ENCODE data around the gene KCTD21. TPM values are rescaled to one million over a fixed set of nuclear protein-coding genes. Genes with fewer than 3 reads are reported as not detected.

Gene KCTD21
- total and polyA plus RNA-seq, 7 experiments from 2014 or later: 1.2 to 12.2 (median 4.2) TPM

DNA sequence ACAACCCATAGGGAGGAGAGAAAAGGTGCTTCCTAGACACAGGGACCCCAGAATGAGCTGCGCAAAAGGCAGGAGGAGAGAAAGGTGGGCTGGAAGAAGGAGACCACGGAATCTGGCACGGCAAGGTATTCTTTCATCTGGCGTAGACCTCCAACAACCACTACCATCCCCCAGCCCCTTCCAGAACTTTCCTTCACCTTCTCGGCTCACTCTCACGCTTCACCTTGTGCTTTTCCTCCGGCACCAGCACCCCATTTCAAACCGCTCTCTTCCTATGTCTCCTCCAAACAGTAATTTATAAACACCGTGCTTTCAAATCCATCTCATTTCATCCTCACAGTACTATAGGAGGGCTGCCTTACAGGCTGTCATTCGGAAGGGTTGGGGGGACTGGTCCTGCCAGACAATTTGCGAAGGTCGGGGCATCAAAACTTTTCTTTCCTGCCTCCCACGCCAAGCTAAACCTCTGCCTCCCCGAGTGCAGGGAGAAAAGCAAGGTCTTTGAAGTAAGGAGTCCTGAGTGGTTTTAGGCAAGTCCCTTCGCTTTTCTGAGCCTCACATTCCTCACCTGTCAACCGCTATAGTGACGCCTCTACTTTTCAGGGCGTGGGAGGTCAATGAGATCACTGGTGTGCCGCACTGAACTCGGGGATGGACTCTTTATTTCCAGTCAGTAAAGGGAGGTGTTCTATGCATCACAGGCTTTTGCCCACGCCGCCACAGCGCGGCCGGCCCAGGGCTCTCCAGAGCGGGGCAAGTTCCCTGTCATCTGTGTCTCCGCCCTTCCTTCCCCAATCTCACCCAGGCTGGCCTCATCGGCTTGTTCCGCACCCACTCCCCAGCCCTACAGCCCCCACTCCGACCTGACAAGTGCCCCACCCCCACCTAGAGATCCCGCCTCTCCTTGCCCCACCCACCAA, 800 bp downstream of the KCTD21 start:
- H3K9me3 Mint-ChIP-seq: peaks cover 0 to 2% (median 0%) of the 10 kb centered on the region in 11 donors
- Histone ChIP-seq H3K9me3 (ENCODE audit: control insufficient read depth in 2 of 3, low read length in 3 of 3) (no peaks in the 10 kb centered on the region), H3K27me3 (ENCODE audit: control insufficient read depth in 2 of 2, insufficient read depth in 2 of 2, low read length in 2 of 2) (no peaks in the 10 kb centered on the region), H3K27ac (ENCODE audit: low read depth, low read length) (peak overlapping the region; percentile 85), H3K36me3 (ENCODE audit: control insufficient read depth in 2 of 3, insufficient read depth in 3 of 3, low read length in 3 of 3) (peaks cover 0 to 9% (median 0%) of the 10 kb centered on the region in 3 experiments), H3K4me1 (ENCODE audit: control insufficient read depth in 2 of 2, insufficient read depth in 2 of 2, low read length in 2 of 2) (peaks cover 15 to 45% of the 10 kb centered on the region in 2 donors), H3K4me3 (ENCODE audit: low read length) (peak overlapping the region; percentile 96)
- H3K36me3 Mint-ChIP-seq: peaks cover 0 to 20% (median 3%) of the 10 kb centered on the region in 5 donors
- ChIA-PET CTCF (interaction anchor here (1.7 kb wide), 1 partner anchor 13 kb away, joined by 9 read pairs; no protein-coding TSS in a partner anchor), POLR2A (interaction anchor here (0.7 to 6.9 kb wide), 7 partner anchors 13 to 458 kb away, joined by 3 to 78 read pairs (median 5); partner anchors contain the start of genes ALG8 and INTS4)
- peak overlapping the region; percentile 87 to 99 (median 97) for H3K27ac Mint-ChIP-seq
- DNase-seq (peak; percentile 52 to 91 (median 63)), ATAC-seq (peak; percentile 67)
- intact Hi-C loops (cut with micrococcal nuclease): loop anchor here (1.0 to 10.0 kb wide), 14 partner anchors 15 to 1803 kb away; partner anchors contain the start of genes ALG8 (in 2 of the 2), GAB2 (in 2 of the 2), INTS4 (in 2 of the 2) and NARS2 (in 2 of the 2)
- peak overlapping the region; percentile 90 to 100 (median 98) for H3K4me3 Mint-ChIP-seq
- H3K4me1 Mint-ChIP-seq: peaks cover 33 to 54% (median 49%) of the 10 kb centered on the region in 7 donors
- no peaks in the 10 kb centered on the region for H3K27me3 Mint-ChIP-seq

DNA sequence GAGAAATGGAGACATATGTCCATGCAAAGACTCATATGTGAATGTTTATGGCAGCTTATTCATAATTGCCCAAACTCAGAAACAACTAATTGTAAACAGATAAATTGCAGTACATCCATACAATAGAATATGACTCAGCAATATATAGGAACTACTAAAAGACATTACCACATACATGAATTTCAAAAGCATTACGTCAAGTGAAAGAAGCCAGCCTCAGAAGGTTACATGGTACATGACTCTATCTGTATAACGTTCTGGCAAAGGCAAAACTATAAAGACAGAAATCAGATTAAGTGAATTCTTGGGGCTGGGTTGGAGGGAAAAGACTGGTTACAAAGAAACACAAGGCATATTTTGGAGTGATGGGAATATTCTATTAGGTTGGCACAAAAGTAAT, 7.2 kb downstream of the KCTD21 start:
- Mint-ChIP-seq H3K4me1 (peaks cover 0 to 23% (median 11%) of the 10 kb centered on the region in 7 donors), H3K9me3 (peaks cover 0 to 11% (median 0%) of the 10 kb centered on the region in 11 donors), H3K4me3 (no peak overlapping the region), H3K27ac (peak overlapping the region in 3 of 9 donors; percentile 11 to 27 (median 18)), H3K36me3 (peaks cover 7 to 39% (median 30%) of the 10 kb centered on the region in 5 donors), H3K27me3 (no peaks in the 10 kb centered on the region)
- Histone ChIP-seq H3K4me1 (ENCODE audit: control insufficient read depth in 2 of 2, insufficient read depth in 2 of 2, low read length in 2 of 2) (no peaks in the 10 kb centered on the region), H3K27me3 (ENCODE audit: control insufficient read depth in 2 of 2, insufficient read depth in 2 of 2, low read length in 2 of 2) (no peaks in the 10 kb centered on the region), H3K27ac (ENCODE audit: low read depth, low read length) (no peak overlapping the region), H3K4me3 (ENCODE audit: low read length) (no peak overlapping the region), H3K9me3 (ENCODE audit: control insufficient read depth in 2 of 3, low read length in 3 of 3) (no peaks in the 10 kb centered on the region), H3K36me3 (ENCODE audit: control insufficient read depth in 2 of 3, insufficient read depth in 3 of 3, low read length in 3 of 3) (peaks cover 0 to 8% (median 0%) of the 10 kb centered on the region in 3 experiments)
- POLR2A ChIA-PET: no interaction called here
- no peak for DNase-seq
- ATAC-seq: peak; percentile 73
- CTCF ChIA-PET: no interaction called here
- intact Hi-C loops (cut with micrococcal nuclease): loop anchor here in 1 of 2 donors (10.0 kb wide), 1 partner anchor 1796 kb away; the partner anchor contains the start of genes GVQW3 and THAP12

DNA sequence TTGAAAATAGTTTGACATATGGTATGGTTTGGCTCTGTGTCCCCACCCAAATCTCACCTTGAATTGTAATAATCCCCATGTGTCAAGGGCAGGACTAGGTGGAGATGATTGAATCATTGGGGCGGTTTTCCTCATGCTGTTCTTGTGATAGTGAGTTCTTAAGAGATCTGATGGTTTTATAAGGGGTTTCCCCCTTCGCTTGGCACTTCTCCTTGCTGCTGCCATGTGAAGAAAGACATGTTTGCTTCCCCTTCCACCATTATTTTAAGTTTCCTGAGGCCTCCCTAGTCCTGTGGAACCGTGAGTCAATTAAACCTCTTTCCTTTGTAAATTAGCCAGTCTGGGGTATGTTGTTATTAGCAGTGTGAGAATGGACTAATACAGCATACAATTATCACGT, 7.7 kb downstream of the KCTD21 start:
- peak; percentile 26 for ATAC-seq
- no peak overlapping the region for H3K27ac ChIP-seq (ENCODE audit: low read depth, low read length)

GRCh38 chr11:78179459-78180071, 8.9 kb downstream of the KCTD21 start:
- peaks cover 0 to 10% (median 0%) of the 10 kb centered on the region in 3 experiments for H3K36me3 ChIP-seq (ENCODE audit: control insufficient read depth in 2 of 3, insufficient read depth in 3 of 3, low read length in 3 of 3)
- H3K4me1 ChIP-seq (ENCODE audit: control insufficient read depth in 2 of 2, insufficient read depth in 2 of 2, low read length in 2 of 2): no peaks in the 10 kb centered on the region
- H3K4me1 Mint-ChIP-seq: peaks cover 0 to 18% (median 10%) of the 10 kb centered on the region in 7 donors
- peaks cover 0 to 13% (median 0%) of the 10 kb centered on the region in 11 donors for H3K9me3 Mint-ChIP-seq
- no peaks in the 10 kb centered on the region for H3K27me3 Mint-ChIP-seq
- H3K4me3 Mint-ChIP-seq: no peak overlapping the region
- ATAC-seq (no peak), DNase-seq (no peak)
- intact Hi-C loops (cut with micrococcal nuclease): loop anchor here in 1 of 2 donors (10.0 kb wide), 1 partner anchor 1795 kb away; the partner anchor contains the start of genes GVQW3 and THAP12
- ChIA-PET POLR2A (no interaction called here), CTCF (no interaction called here)
- no peaks in the 10 kb centered on the region for H3K9me3 ChIP-seq (ENCODE audit: control insufficient read depth in 2 of 3, low read length in 3 of 3)
- H3K27ac Mint-ChIP-seq: peak overlapping the region in 5 of 9 donors; percentile 7 to 62 (median 19)
- no peak overlapping the region for H3K4me3 ChIP-seq (ENCODE audit: low read length)
- peaks cover 8 to 46% (median 34%) of the 10 kb centered on the region in 5 donors for H3K36me3 Mint-ChIP-seq
- H3K27me3 ChIP-seq (ENCODE audit: control insufficient read depth in 2 of 2, insufficient read depth in 2 of 2, low read length in 2 of 2): no peaks in the 10 kb centered on the region
- no peak overlapping the region for H3K27ac ChIP-seq (ENCODE audit: low read depth, low read length)

More for the DNA sequence above, 7.7 kb downstream of the KCTD21 start:
- Histone ChIP-seq H3K27me3 (ENCODE audit: control insufficient read depth in 2 of 2, insufficient read depth in 2 of 2, low read length in 2 of 2) (no peaks in the 10 kb centered on the region), H3K4me3 (ENCODE audit: low read length) (no peak overlapping the region), H3K4me1 (ENCODE audit: control insufficient read depth in 2 of 2, insufficient read depth in 2 of 2, low read length in 2 of 2) (no peaks in the 10 kb centered on the region), H3K9me3 (ENCODE audit: control insufficient read depth in 2 of 3, low read length in 3 of 3) (no peaks in the 10 kb centered on the region), H3K36me3 (ENCODE audit: control insufficient read depth in 2 of 3, insufficient read depth in 3 of 3, low read length in 3 of 3) (peaks cover 0 to 10% (median 0%) of the 10 kb centered on the region in 3 experiments)
- Mint-ChIP-seq H3K27ac (peak overlapping the region in 5 of 9 donors; percentile 2 to 63 (median 18)), H3K36me3 (peaks cover 8 to 41% (median 32%) of the 10 kb centered on the region in 5 donors), H3K9me3 (peaks cover 0 to 13% (median 0%) of the 10 kb centered on the region in 11 donors), H3K4me3 (no peak overlapping the region), H3K27me3 (no peaks in the 10 kb centered on the region), H3K4me1 (peaks cover 0 to 18% (median 11%) of the 10 kb centered on the region in 7 donors)
- POLR2A ChIA-PET: no interaction called here
- no peak for DNase-seq
- CTCF ChIA-PET: no interaction called here
- intact Hi-C loops (cut with micrococcal nuclease): loop anchor here in 1 of 2 donors (10.0 kb wide), 1 partner anchor 1796 kb away; the partner anchor contains the start of genes GVQW3 and THAP12

GRCh38 chr11:78177216-78177615, 11.2 kb downstream of the KCTD21 start:
- Mint-ChIP-seq H3K27me3 (no peaks in the 10 kb centered on the region), H3K4me3 (no peak overlapping the region), H3K9me3 (peaks cover 0 to 13% (median 0%) of the 10 kb centered on the region in 11 donors), H3K36me3 (peaks cover 21 to 57% (median 51%) of the 10 kb centered on the region in 5 donors), H3K4me1 (peaks cover 0 to 18% (median 6%) of the 10 kb centered on the region in 7 donors), H3K27ac (peak overlapping the region in 2 of 9 donors; percentile 25 to 46)
- CTCF ChIA-PET: no interaction called here
- H3K36me3 ChIP-seq (ENCODE audit: control insufficient read depth in 2 of 3, insufficient read depth in 3 of 3, low read length in 3 of 3): peaks cover 0 to 31% (median 0%) of the 10 kb centered on the region in 3 experiments
- intact Hi-C loops (cut with micrococcal nuclease): no loop called here
- H3K27ac ChIP-seq (ENCODE audit: low read depth, low read length): no peak overlapping the region
- no peak overlapping the region for H3K4me3 ChIP-seq (ENCODE audit: low read length)
- ATAC-seq (no peak), DNase-seq (no peak)
- POLR2A ChIA-PET: no interaction called here
- no peaks in the 10 kb centered on the region for H3K4me1 ChIP-seq (ENCODE audit: control insufficient read depth in 2 of 2, insufficient read depth in 2 of 2, low read length in 2 of 2)
- H3K27me3 ChIP-seq (ENCODE audit: control insufficient read depth in 2 of 2, insufficient read depth in 2 of 2, low read length in 2 of 2): no peaks in the 10 kb centered on the region
- H3K9me3 ChIP-seq (ENCODE audit: control insufficient read depth in 2 of 3, low read length in 3 of 3): no peaks in the 10 kb centered on the region

GRCh38 chr11:78176605-78177141, 11.8 kb downstream of the KCTD21 start:
- Mint-ChIP-seq H3K27ac (peak overlapping the region in 2 of 9 donors; percentile 4 to 71), H3K4me3 (no peak overlapping the region), H3K4me1 (peaks cover 0 to 18% (median 6%) of the 10 kb centered on the region in 7 donors), H3K27me3 (no peaks in the 10 kb centered on the region), H3K36me3 (peaks cover 21 to 56% (median 53%) of the 10 kb centered on the region in 5 donors), H3K9me3 (peaks cover 0 to 13% (median 0%) of the 10 kb centered on the region in 11 donors)
- Histone ChIP-seq H3K36me3 (ENCODE audit: control insufficient read depth in 2 of 3, insufficient read depth in 3 of 3, low read length in 3 of 3) (peaks cover 0 to 34% (median 0%) of the 10 kb centered on the region in 3 experiments), H3K27ac (ENCODE audit: low read depth, low read length) (no peak overlapping the region), H3K4me3 (ENCODE audit: low read length) (no peak overlapping the region), H3K27me3 (ENCODE audit: control insufficient read depth in 2 of 2, insufficient read depth in 2 of 2, low read length in 2 of 2) (no peaks in the 10 kb centered on the region), H3K9me3 (ENCODE audit: control insufficient read depth in 2 of 3, low read length in 3 of 3) (no peaks in the 10 kb centered on the region), H3K4me1 (ENCODE audit: control insufficient read depth in 2 of 2, insufficient read depth in 2 of 2, low read length in 2 of 2) (no peaks in the 10 kb centered on the region)
- ATAC-seq: no peak
- ChIA-PET CTCF (interaction anchor here (1.0 kb wide), 1 partner anchor 26 kb away, joined by 3 read pairs; no protein-coding TSS in a partner anchor), POLR2A (no interaction called here)
- intact Hi-C loops (cut with micrococcal nuclease): no loop called here
- DNase-seq: no peak
